Upper lobe of left lung (tissue), 4 donors: ENCODE measurements around the gene PEX11G.

Experiments
- EP300 ChIP-seq, 4 donors: sonication (generic); formaldehyde crosslinking; IDR thresholded peaks; one replicate each; pipeline ENCODE4 v1.5.1; 2017; ENCODE audit warnings: antibody characterized with exemption in 4 of 4, control low read depth in 2 of 4
- POLR2A ChIP-seq, 4 donors: fragments of 450-650 bp; IDR thresholded peaks; one replicate each; pipeline ENCODE4 v1.5.1; 2016 to 2017; ENCODE audit warnings: antibody characterized with exemption in 4 of 4, mild to moderate bottlenecking in 2 of 4
- POLR2AphosphoS5 ChIP-seq, 2 donors: sonication (generic); formaldehyde crosslinking; IDR thresholded peaks; one replicate each; pipeline ENCODE4 v1.5.1; 2017; ENCODE audit warnings: antibody characterized with exemption in 2 of 2
- TF ChIP-seq, protein P1 (sequence below), 6 experiments: fragments of 450-650 bp in 4 of 6; fragments of 200-600 bp in 2 of 6; sonication (generic) in 2 of 6; IDR thresholded peaks; one replicate each; pipeline ENCODE4 v1.5.1; 2016 to 2019; ENCODE audit warnings: antibody characterized with exemption in 6 of 6

GRCh38 chr19:7535047-7535997, 46.5 kb upstream of the PEX11G start, which contains the start of gene PNPLA6:
- TF ChIP-seq, protein P1, sequence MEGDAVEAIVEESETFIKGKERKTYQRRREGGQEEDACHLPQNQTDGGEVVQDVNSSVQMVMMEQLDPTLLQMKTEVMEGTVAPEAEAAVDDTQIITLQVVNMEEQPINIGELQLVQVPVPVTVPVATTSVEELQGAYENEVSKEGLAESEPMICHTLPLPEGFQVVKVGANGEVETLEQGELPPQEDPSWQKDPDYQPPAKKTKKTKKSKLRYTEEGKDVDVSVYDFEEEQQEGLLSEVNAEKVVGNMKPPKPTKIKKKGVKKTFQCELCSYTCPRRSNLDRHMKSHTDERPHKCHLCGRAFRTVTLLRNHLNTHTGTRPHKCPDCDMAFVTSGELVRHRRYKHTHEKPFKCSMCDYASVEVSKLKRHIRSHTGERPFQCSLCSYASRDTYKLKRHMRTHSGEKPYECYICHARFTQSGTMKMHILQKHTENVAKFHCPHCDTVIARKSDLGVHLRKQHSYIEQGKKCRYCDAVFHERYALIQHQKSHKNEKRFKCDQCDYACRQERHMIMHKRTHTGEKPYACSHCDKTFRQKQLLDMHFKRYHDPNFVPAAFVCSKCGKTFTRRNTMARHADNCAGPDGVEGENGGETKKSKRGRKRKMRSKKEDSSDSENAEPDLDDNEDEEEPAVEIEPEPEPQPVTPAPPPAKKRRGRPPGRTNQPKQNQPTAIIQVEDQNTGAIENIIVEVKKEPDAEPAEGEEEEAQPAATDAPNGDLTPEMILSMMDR (IDR thresholded peaks at IDR 0.05), result peak in 1 of 6 experiments; percentile 13
- peak; percentile 69 to 93 for TF ChIP-seq POLR2AphosphoS5 (IDR thresholded peaks at IDR 0.05)
- TF ChIP-seq POLR2A (IDR thresholded peaks at IDR 0.05), result peak in 3 of 4 donors; percentile 54 to 76 (median 70)
- peak in 1 of 4 donors; percentile 70 for TF ChIP-seq EP300 (IDR thresholded peaks at IDR 0.05)
